Keratinocyte (primary cell): ENCODE data around the gene CXCL8.

Experiments
- EZH2 ChIP-seq: IDR thresholded peaks from one replicate; pipeline ENCODE4 v1.6.1; 2012; ENCODE audit warnings: inconsistent platforms, mild to moderate bottlenecking, low read length, moderate library complexity
- TF ChIP-seq, protein P1 (sequence below), 3 experiments: IDR thresholded peaks in 1 of 3; conservative IDR thresholded peaks in 1 of 3; optimal IDR thresholded peaks in 1 of 3; 2 replicates in 2 of 3; 3 replicates in 1 of 3; pipeline versions ENCODE3 to v1.5.1; 2011; ENCODE audit warnings: low read length in 3 of 3, mild to moderate bottlenecking in 3 of 3, moderate library complexity in 2 of 3, control low read depth in 1 of 3, inconsistent platforms in 1 of 3; ENCODE audit not compliant: insufficient read depth in 2 of 3; ENCODE audit errors: extremely low read depth in 1 of 3

- TF ChIP-seq, protein P1, sequence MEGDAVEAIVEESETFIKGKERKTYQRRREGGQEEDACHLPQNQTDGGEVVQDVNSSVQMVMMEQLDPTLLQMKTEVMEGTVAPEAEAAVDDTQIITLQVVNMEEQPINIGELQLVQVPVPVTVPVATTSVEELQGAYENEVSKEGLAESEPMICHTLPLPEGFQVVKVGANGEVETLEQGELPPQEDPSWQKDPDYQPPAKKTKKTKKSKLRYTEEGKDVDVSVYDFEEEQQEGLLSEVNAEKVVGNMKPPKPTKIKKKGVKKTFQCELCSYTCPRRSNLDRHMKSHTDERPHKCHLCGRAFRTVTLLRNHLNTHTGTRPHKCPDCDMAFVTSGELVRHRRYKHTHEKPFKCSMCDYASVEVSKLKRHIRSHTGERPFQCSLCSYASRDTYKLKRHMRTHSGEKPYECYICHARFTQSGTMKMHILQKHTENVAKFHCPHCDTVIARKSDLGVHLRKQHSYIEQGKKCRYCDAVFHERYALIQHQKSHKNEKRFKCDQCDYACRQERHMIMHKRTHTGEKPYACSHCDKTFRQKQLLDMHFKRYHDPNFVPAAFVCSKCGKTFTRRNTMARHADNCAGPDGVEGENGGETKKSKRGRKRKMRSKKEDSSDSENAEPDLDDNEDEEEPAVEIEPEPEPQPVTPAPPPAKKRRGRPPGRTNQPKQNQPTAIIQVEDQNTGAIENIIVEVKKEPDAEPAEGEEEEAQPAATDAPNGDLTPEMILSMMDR (optimal IDR thresholded peaks at IDR 0.05 in 1 of 3, IDR thresholded peaks at IDR 0.05 in 1 of 3, conservative IDR thresholded peaks at IDR 0.05 in 1 of 3; ENCODE audit: extremely low read depth in 1 of 3, insufficient read depth in 2 of 3, low read length in 3 of 3): no peak
- TF ChIP-seq EZH2: no peak
Measured at GRCh38 chr4:73744203-73744602, 3.8 kb downstream of the CXCL8 start.
